HEK293T (cell line): ENCODE measurements around the gene MRPL38.
A peak's percentile ranks its signal among the peaks of the same experiment; 100 is the strongest.

Experiments
- CTCF ChIA-PET: fragments of 350-600 bp; formaldehyde crosslinking; extraction: SDS; loops from one replicate; lab custom pipeline; 2021; ENCODE audit warnings: antibody characterized with exemption, inconsistent platforms; lab: Yijun Ruan, JAX
- POLR2A ChIA-PET: fragments of 350-600 bp; formaldehyde crosslinking; extraction: SDS; loops from one replicate; lab custom pipeline; 2020; ENCODE audit warnings: antibody characterized with exemption, inconsistent platforms; lab: Yijun Ruan, JAX
- DNase-seq: peaks from one replicate; pipeline ENCODE4 v3.0.0; 2012; ENCODE audit warnings: mixed read lengths; ENCODE audit errors: extremely low spot score
- ARNT ChIP-seq: fragments of 450-650 bp; IDR thresholded peaks from 2 replicates; pipeline ENCODE4 v1.6.1; 2017; ENCODE audit warnings: mild to moderate bottlenecking
- BHLHE40 ChIP-seq: fragments of 450-650 bp; IDR thresholded peaks from 2 replicates; pipeline ENCODE4 v1.6.1; 2016; ENCODE audit warnings: mild to moderate bottlenecking, moderate library complexity, borderline replicate concordance
- CTBP1 ChIP-seq: fragments of 450-650 bp; IDR thresholded peaks from 2 replicates; pipeline ENCODE4 v1.6.1; 2016; ENCODE audit warnings: borderline replicate concordance
- ELF4 ChIP-seq: fragments of 450-650 bp; IDR thresholded peaks from 2 replicates; pipeline ENCODE4 v1.6.1; 2017; ENCODE audit warnings: antibody characterized with exemption
- FOXA1 ChIP-seq: fragments of 450-650 bp; IDR thresholded peaks from 2 replicates; pipeline ENCODE4 v1.6.1; 2016; ENCODE audit warnings: mild to moderate bottlenecking
- FOXK2 ChIP-seq: fragments of 450-650 bp; IDR thresholded peaks from 2 replicates; pipeline ENCODE4 v1.6.1; 2016; ENCODE audit warnings: mild to moderate bottlenecking
- FOXM1 ChIP-seq: fragments of 450-650 bp; IDR thresholded peaks from 2 replicates; pipeline ENCODE4 v1.6.1; 2017; ENCODE audit warnings: mild to moderate bottlenecking, borderline replicate concordance
- HDGF ChIP-seq: fragments of 450-650 bp; IDR thresholded peaks from 2 replicates; pipeline ENCODE4 v1.6.1; 2017; ENCODE audit warnings: antibody characterized with exemption, borderline replicate concordance
- L3MBTL2 ChIP-seq: fragments of 450-650 bp; conservative IDR thresholded peaks from 2 replicates; pipeline ENCODE4 v1.6.1; 2016; ENCODE audit warnings: mild to moderate bottlenecking
- LEF1 ChIP-seq: fragments of 450-650 bp; IDR thresholded peaks from 2 replicates; pipeline ENCODE4 v1.6.1; 2017; ENCODE audit warnings: mild to moderate bottlenecking, borderline replicate concordance
- NFRKB ChIP-seq: fragments of 450-650 bp; IDR thresholded peaks from 2 replicates; pipeline ENCODE4 v1.6.1; 2016; ENCODE audit warnings: mild to moderate bottlenecking, moderate library complexity
- PKNOX1 ChIP-seq: fragments of 450-650 bp; IDR thresholded peaks from 2 replicates; pipeline ENCODE4 v1.6.1; 2016
- SP1 ChIP-seq: fragments of 450-650 bp; IDR thresholded peaks from 2 replicates; pipeline ENCODE4 v1.6.1; 2017
- SUZ12 ChIP-seq: fragments of 450-650 bp; IDR thresholded peaks from 2 replicates; pipeline ENCODE4 v1.6.1; 2016; ENCODE audit warnings: mild to moderate bottlenecking
- TARDBP ChIP-seq: fragments of 450-650 bp; IDR thresholded peaks from 2 replicates; pipeline ENCODE4 v1.6.1; 2016
- ZNF384 ChIP-seq: fragments of 450-650 bp; IDR thresholded peaks from 2 replicates; pipeline ENCODE4 v1.6.1; 2016

The MRPL38 gene

GRCh38 chr17:75878174-75878998 is 26.3 kb downstream of the MRPL38 start, which contains the start of gene TRIM47:
Gene TRIM47, minus strand, starts transcription at chr17:75878581. Its CDS starts 33 bp downstream, at chr17:75878548.
- DNase-seq = peak; percentile 42
- TF ChIP-seq SUZ12 (no peak), FOXA1 (no peak), NFRKB (no peak), LEF1 (peak; percentile 65; the same call in 1 of the 2 replicates), SP1 (no peak)
- POLR2A ChIA-PET = interaction anchor here (1.0 to 4.4 kb wide), 5 partner anchors 15 to 98 kb away, joined by 3 to 26 read pairs (median 7); partner anchors contain the start of genes TRIM65 and WBP2
- CTCF ChIA-PET = interaction anchor here (0.7 to 1.5 kb wide), 6 partner anchors 11 to 134 kb away, joined by 3 to 7 read pairs (median 5); no protein-coding TSS in a partner anchor

GRCh38 chr17:75877752-75878173 is 26.9 kb downstream of the MRPL38 start:
- DNase-seq = peak; percentile 85
- ChIA-PET CTCF (interaction anchor here (0.9 to 1.5 kb wide), 4 partner anchors 17 to 22 kb away, joined by 3 to 10 read pairs (median 6); no protein-coding TSS in a partner anchor), POLR2A (interaction anchor here (0.9 to 4.4 kb wide), 5 partner anchors 16 to 98 kb away, joined by 3 to 26 read pairs (median 4); partner anchors contain the start of genes TRIM65 and WBP2)
- TF ChIP-seq NFRKB (no peak), ARNT (0 out of 2 replicates have a peak, but pooled peaks have one; percentile 34)

- ChIA-PET POLR2A (interaction anchor here (0.9 to 4.4 kb wide), 4 partner anchors 16 to 27 kb away, joined by 3 to 26 read pairs (median 6); partner anchors contain the start of genes TRIM65 and WBP2), CTCF (interaction anchor here (0.6 to 1.5 kb wide), 5 partner anchors 16 to 649 kb away, joined by 3 to 10 read pairs (median 4); no protein-coding TSS in a partner anchor)
- no peak for TF ChIP-seq FOXA1
- no peak for TF ChIP-seq ARNT
- no peak for TF ChIP-seq ZNF384
- TF ChIP-seq SUZ12 = no peak
- no peak for TF ChIP-seq FOXK2
- TF ChIP-seq PKNOX1 = no peak
- no peak for DNase-seq
Measured at GRCh38 chr17:75876938-75877751, 27.5 kb downstream of the MRPL38 start.

GRCh38 chr17:75876190-75876937 is 28.3 kb downstream of the MRPL38 start:
- no peak for DNase-seq

GRCh38 chr17:75875940-75876189 is 28.8 kb downstream of the MRPL38 start:
- DNase-seq = no peak
- POLR2A ChIA-PET = interaction anchor here (1.0 to 4.4 kb wide), 3 partner anchors 20 to 91 kb away, joined by 3 to 26 read pairs (median 8); partner anchors contain the start of genes TRIM65, UNK and WBP2
- TF ChIP-seq BHLHE40 (no peak), FOXK2 (no peak), ZNF384 (no peak), TARDBP (no peak), SP1 (no peak)
- CTCF ChIA-PET = interaction anchor here (1.0 to 1.7 kb wide), 2 partner anchors 15 to 204 kb away, joined by 3 to 6 read pairs; no protein-coding TSS in a partner anchor

More at GRCh38 chr17:75876190-75876937, 28.3 kb downstream of the MRPL38 start:
- ChIA-PET POLR2A (interaction anchor here (1.0 to 4.4 kb wide), 3 partner anchors 20 to 92 kb away, joined by 3 to 26 read pairs (median 8); partner anchors contain the start of genes TRIM65, UNK and WBP2), CTCF (interaction anchor here (1.0 to 1.7 kb wide), 2 partner anchors 15 to 204 kb away, joined by 3 to 6 read pairs; no protein-coding TSS in a partner anchor)
- no peak for TF ChIP-seq FOXM1
- TF ChIP-seq ARNT = no peak
- TF ChIP-seq FOXA1 = no peak
- TF ChIP-seq NFRKB = no peak
- no peak for TF ChIP-seq HDGF
- TF ChIP-seq SP1 = no peak
- TF ChIP-seq FOXK2 = no peak
- no peak for TF ChIP-seq L3MBTL2
- TF ChIP-seq ZNF384 = no peak
- no peak for TF ChIP-seq BHLHE40
- no peak for TF ChIP-seq CTBP1
- no peak for TF ChIP-seq SUZ12
- no peak for TF ChIP-seq LEF1
- no peak for TF ChIP-seq PKNOX1
- TF ChIP-seq ELF4 = no peak
- no peak for TF ChIP-seq TARDBP
